Neural cell (in vitro differentiated cells): ENCODE measurements around the gene SIPA1. TPM values are rescaled to one million over a fixed set of nuclear protein-coding genes. Genes with fewer than 3 reads are reported as not detected.

Source experiments
- H2AFZ ChIP-seq: fragments of 200-600, 300-800 bp; sonication (generic), shearing (Covaris generic); 2 replicates; pipeline ENCODE4 v1.6.0; 2014; ENCODE audit warnings: low read depth, mild to moderate bottlenecking, antibody characterized with exemption, low read length, moderate library complexity
- H3F3A ChIP-seq: fragments of 200-600 bp; shearing (Covaris generic); 2 replicates; pipeline ENCODE4 v1.6.1; 2016; ENCODE audit warnings: mild to moderate bottlenecking, moderate library complexity, mixed read lengths, antibody characterized with exemption, low read length; ENCODE audit not compliant: insufficient read depth, poor library complexity, severe bottlenecking
- H3K27ac ChIP-seq: fragments of 200-600, 300-800 bp; sonication (generic), shearing (Covaris generic); 2 replicates; pipeline ENCODE4 v1.5.1; 2014; ENCODE audit warnings: mild to moderate bottlenecking, low read length, moderate library complexity
- H3K27me3 ChIP-seq: fragments of 300-800, 200-600 bp; sonication (generic), shearing (Covaris generic); 2 replicates; pipeline ENCODE4 v1.6.0; 2014; ENCODE audit warnings: mild to moderate bottlenecking, low read depth, low read length, moderate library complexity; ENCODE audit not compliant: insufficient read depth
- H3K36me3 ChIP-seq: fragments of 300-800, 200-600 bp; sonication (generic), shearing (Covaris generic); 2 replicates; pipeline ENCODE4 v1.5.1; 2014; ENCODE audit warnings: mild to moderate bottlenecking, antibody characterized with exemption, low read length, moderate library complexity; ENCODE audit not compliant: insufficient read depth
- H3K4me2 ChIP-seq: fragments of 300-800, 200-600 bp; sonication (generic), shearing (Covaris generic); 2 replicates; pipeline ENCODE4 v1.6.0; 2014; ENCODE audit warnings: mild to moderate bottlenecking, low read length
- H3K4me3 ChIP-seq: fragments of 300-800, 200-600 bp; sonication (generic), shearing (Covaris generic); 2 replicates; pipeline ENCODE4 v1.5.1; 2014; ENCODE audit warnings: mild to moderate bottlenecking, low read length, moderate library complexity
- H3K79me2 ChIP-seq: fragments of 200-600 bp; shearing (Covaris generic); replicated peaks from 2 replicates; pipeline ENCODE4 v1.6.0; 2014; ENCODE audit warnings: mild to moderate bottlenecking, low read length, moderate library complexity; ENCODE audit not compliant: insufficient read depth
- H3K9ac ChIP-seq: fragments of 300-800, 200-600 bp; sonication (generic), shearing (Covaris generic); 2 replicates; pipeline ENCODE4 v1.6.1; 2016; ENCODE audit warnings: mild to moderate bottlenecking, low read length, mixed read lengths
- H3K9me2 ChIP-seq: fragments of 200-600 bp; shearing (Covaris generic); 2 replicates; pipeline ENCODE4 v1.6.1; 2016; ENCODE audit warnings: mild to moderate bottlenecking, low read length, mixed read lengths; ENCODE audit not compliant: insufficient read depth
- H3K9me3 ChIP-seq: fragments of 200-600, 300-800 bp; sonication (generic), shearing (Covaris generic); 2 replicates; pipeline ENCODE4 v1.6.1; 2016; ENCODE audit warnings: mild to moderate bottlenecking, mixed run types, low read length, moderate library complexity, mixed read lengths
- H4K20me1 ChIP-seq: fragments of 200-600 bp; shearing (Covaris generic); 2 replicates; pipeline ENCODE4 v1.6.1; 2016; ENCODE audit warnings: mild to moderate bottlenecking, mixed run types; ENCODE audit not compliant: insufficient read depth
- CTCF ChIP-seq: fragments of 450-650 bp; IDR thresholded peaks from 2 replicates; pipeline ENCODE4 v1.5.1; 2014; ENCODE audit warnings: antibody characterized with exemption, mild to moderate bottlenecking, moderate library complexity; ENCODE audit not compliant: poor library complexity, severe bottlenecking
- EP300 ChIP-seq: fragments of 450-650 bp; conservative IDR thresholded peaks from 2 replicates; pipeline ENCODE4 v1.6.1; 2014; ENCODE audit warnings: antibody characterized with exemption, mild to moderate bottlenecking, moderate library complexity; ENCODE audit not compliant: poor library complexity, severe bottlenecking
- EZH2 ChIP-seq: fragments of 200-600, 300-800 bp; shearing (Covaris generic), sonication (generic); IDR thresholded peaks from 2 replicates; pipeline ENCODE4 v1.6.1; 2014; ENCODE audit warnings: antibody characterized with exemption, low read length, borderline replicate concordance, mild to moderate bottlenecking; ENCODE audit not compliant: insufficient read depth, poor library complexity, severe bottlenecking
- MXI1 ChIP-seq: fragments of 450-650 bp; conservative IDR thresholded peaks from 2 replicates; pipeline ENCODE4 v1.6.1; 2014; ENCODE audit warnings: antibody characterized with exemption, mild to moderate bottlenecking; ENCODE audit not compliant: poor library complexity, severe bottlenecking
- POLR2AphosphoS5 ChIP-seq: IDR thresholded peaks from 2 replicates; pipeline ENCODE4 v1.6.1; 2012
- RAD21 ChIP-seq: fragments of 450-650 bp; conservative IDR thresholded peaks from 2 replicates; pipeline ENCODE4 v1.6.1; 2014; ENCODE audit warnings: antibody characterized with exemption, mild to moderate bottlenecking, moderate library complexity
- SMC3 ChIP-seq: fragments of 450-650 bp; conservative IDR thresholded peaks from 2 replicates; pipeline ENCODE4 v1.6.1; 2014; ENCODE audit warnings: antibody characterized with exemption, mild to moderate bottlenecking, moderate library complexity; ENCODE audit not compliant: poor library complexity
- polyA plus RNA-seq: library from polyadenylated mRNA; depleted of rRNA; stranded (reverse); fragments of >200 nt; gene quantifications from 2 replicates; pipeline ENCODE4 v1.2.3, GENCODE V29; 2014
- TF ChIP-seq, protein P1 (sequence below): IDR thresholded peaks from 2 replicates; pipeline ENCODE4 v1.6.1; 2012; ENCODE audit warnings: borderline replicate concordance

The SIPA1 gene
- polyA plus RNA-seq, 1 donor from 2014 or later, result 6.5 TPM

DNA sequence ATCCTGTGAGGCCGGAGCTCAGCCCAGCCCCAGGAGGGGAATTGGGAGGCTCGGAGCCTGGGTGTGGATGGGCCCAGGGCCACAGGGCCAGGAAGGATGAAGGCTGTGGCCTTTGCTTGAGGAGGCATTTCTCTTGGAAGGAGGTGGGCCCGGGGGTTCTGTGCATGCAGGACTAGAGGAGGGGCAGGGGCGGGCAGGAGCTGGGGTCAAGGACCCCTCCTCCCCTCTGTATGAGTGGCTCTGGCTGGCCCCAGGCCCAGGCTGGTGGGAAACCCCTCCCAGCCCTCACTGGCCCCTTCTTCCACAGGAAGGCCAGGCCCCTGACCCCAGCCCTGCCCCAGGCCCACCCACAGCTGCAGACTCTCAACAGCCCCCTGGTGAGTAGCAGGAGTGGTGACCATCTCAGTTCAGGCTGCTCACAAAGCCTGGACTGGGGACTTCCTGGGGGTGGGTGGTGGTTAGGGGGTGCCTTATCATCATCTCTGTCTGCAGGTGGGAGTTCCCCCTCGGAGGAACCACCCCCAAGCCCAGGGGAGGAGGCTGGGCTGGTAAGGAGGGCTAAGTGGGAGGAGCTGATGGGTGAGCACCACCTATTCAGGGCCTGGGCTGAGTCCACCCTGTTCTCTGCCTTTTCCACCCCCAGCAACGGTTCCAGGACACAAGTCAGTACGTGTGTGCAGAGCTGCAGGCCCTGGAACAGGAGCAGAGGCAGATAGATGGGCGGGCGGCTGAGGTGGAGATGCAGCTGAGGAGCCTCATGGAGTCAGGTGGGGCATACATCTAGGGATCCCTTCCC lies 48.3 kb upstream of the SIPA1 start:
- no peaks in the 10 kb centered on the region for H3K36me3 ChIP-seq
- no peaks in the 10 kb centered on the region for H3F3A ChIP-seq
- TF ChIP-seq MXI1, result no peak
- no peak for TF ChIP-seq POLR2AphosphoS5
- no peak for TF ChIP-seq EZH2
- TF ChIP-seq SMC3, result no peak
- no peak for TF ChIP-seq RAD21
- TF ChIP-seq CTCF, result no peak
- no peak overlapping the region for H3K27ac ChIP-seq
- H3K27me3 ChIP-seq, result peaks cover 37% of the 10 kb centered on the region
- H3K9me3 ChIP-seq, result no peaks in the 10 kb centered on the region
- H3K4me3 ChIP-seq, result no peak overlapping the region
- H3K4me2 ChIP-seq, result no peak overlapping the region
- H2AFZ ChIP-seq, result no peak overlapping the region
- H4K20me1 ChIP-seq, result no peaks in the 10 kb centered on the region
- H3K9me2 ChIP-seq, result no peaks in the 10 kb centered on the region
- H3K79me2 ChIP-seq, result no peaks in the 10 kb centered on the region
- no peak overlapping the region for H3K9ac ChIP-seq

- TF ChIP-seq, protein P1, sequence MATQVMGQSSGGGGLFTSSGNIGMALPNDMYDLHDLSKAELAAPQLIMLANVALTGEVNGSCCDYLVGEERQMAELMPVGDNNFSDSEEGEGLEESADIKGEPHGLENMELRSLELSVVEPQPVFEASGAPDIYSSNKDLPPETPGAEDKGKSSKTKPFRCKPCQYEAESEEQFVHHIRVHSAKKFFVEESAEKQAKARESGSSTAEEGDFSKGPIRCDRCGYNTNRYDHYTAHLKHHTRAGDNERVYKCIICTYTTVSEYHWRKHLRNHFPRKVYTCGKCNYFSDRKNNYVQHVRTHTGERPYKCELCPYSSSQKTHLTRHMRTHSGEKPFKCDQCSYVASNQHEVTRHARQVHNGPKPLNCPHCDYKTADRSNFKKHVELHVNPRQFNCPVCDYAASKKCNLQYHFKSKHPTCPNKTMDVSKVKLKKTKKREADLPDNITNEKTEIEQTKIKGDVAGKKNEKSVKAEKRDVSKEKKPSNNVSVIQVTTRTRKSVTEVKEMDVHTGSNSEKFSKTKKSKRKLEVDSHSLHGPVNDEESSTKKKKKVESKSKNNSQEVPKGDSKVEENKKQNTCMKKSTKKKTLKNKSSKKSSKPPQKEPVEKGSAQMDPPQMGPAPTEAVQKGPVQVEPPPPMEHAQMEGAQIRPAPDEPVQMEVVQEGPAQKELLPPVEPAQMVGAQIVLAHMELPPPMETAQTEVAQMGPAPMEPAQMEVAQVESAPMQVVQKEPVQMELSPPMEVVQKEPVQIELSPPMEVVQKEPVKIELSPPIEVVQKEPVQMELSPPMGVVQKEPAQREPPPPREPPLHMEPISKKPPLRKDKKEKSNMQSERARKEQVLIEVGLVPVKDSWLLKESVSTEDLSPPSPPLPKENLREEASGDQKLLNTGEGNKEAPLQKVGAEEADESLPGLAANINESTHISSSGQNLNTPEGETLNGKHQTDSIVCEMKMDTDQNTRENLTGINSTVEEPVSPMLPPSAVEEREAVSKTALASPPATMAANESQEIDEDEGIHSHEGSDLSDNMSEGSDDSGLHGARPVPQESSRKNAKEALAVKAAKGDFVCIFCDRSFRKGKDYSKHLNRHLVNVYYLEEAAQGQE, result no peak
- TF ChIP-seq EP300, result no peak
- no peak for TF ChIP-seq MXI1
- TF ChIP-seq CTCF, result no peak
- TF ChIP-seq EZH2, result no peak
- Histone ChIP-seq H2AFZ (no peak overlapping the region), H3K4me2 (no peak overlapping the region), H3K27me3 (peaks cover 33% of the 10 kb centered on the region), H3K27ac (no peak overlapping the region), H3K9ac (no peak overlapping the region), H3K4me3 (no peak overlapping the region), H3K36me3 (no peaks in the 10 kb centered on the region), H3K9me3 (no peaks in the 10 kb centered on the region), H3K9me2 (no peaks in the 10 kb centered on the region), H3F3A (no peaks in the 10 kb centered on the region), H3K79me2 (no peaks in the 10 kb centered on the region), H4K20me1 (no peaks in the 10 kb centered on the region)
Measured at GRCh38 chr11:65590240-65590738, 47.6 kb upstream of the SIPA1 start.
